ENCODE results near the gene BAAT. TPM values are rescaled to one million over a fixed set of nuclear protein-coding genes. Genes with fewer than 3 reads are reported as not detected.

Gene BAAT
- total RNA-seq, 2 experiments from 2014 or later = not detected

DNA sequence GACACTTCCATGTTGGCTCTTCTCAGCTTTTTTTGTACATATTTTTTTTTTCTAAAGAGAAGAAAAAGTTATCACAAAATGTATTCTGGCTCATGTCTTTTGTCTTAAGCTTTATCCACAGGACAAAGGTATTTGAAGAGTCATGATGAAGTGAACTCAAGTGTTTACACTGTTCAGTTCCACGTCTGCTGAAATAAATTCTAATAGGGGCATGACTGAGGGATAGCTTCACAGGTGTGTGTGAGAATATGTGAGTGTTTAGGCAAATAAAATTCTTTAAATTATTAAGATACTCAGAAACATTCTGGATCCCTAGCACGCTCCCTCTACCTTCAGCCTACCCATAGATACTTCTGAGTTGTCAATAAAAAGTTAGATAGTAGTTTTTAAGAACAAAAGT, 59.8 kb downstream of the BAAT start:
- Mint-ChIP-seq H3K9me3 (peaks cover 7% of the 10 kb centered on the region), H3K27ac (no peak overlapping the region), H3K4me1 (ENCODE audit: low read depth) (no peaks in the 10 kb centered on the region), H3K36me3 (no peaks in the 10 kb centered on the region), H3K27me3 (peaks cover 8% of the 10 kb centered on the region), H3K4me3 (no peak overlapping the region)
- intact Hi-C loops (cut with micrococcal nuclease) = no loop called here
- ChIA-PET POLR2A (no interaction called here), CTCF (interaction anchor here (1.3 to 1.6 kb wide), 2 partner anchors 13 kb away, joined by 4 to 8 read pairs; no protein-coding TSS in a partner anchor)
- no peak for DNase-seq

DNA sequence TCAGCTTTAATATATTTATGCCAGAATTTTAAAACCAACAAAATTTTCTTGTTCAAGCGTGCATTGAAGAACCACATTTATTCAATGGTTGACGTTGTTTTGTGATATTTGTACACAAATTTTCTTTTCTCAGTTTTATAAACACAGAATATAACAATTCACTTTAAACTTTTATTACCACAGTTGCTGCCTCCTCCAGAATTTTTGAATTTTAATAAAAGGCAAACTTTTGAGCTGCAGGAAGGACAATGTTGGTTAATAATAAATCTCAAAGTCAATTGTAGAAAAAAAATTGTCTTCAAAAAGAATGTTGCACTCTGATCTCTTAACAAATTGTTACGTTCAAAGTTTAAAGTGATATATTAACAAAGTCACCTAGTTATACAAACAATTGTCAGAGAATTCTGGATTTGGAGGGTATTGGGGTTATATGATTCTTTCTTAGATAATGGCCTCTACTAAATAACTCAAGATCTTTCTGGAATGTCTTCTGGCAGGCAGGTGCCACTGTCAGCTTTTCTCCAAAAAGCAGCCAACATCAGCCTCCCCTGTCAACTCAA, 60.5 kb downstream of the BAAT start:
- Mint-ChIP-seq H3K36me3 (no peaks in the 10 kb centered on the region), H3K4me1 (ENCODE audit: low read depth) (no peaks in the 10 kb centered on the region), H3K27me3 (peaks cover 10% of the 10 kb centered on the region), H3K9me3 (peaks cover 7% of the 10 kb centered on the region), H3K4me3 (no peak overlapping the region), H3K27ac (no peak overlapping the region)
- ChIA-PET POLR2A (no interaction called here), CTCF (interaction anchor here (1.6 kb wide), 1 partner anchor 13 kb away, joined by 4 read pairs; no protein-coding TSS in a partner anchor)
- no peak for DNase-seq
- intact Hi-C loops (cut with micrococcal nuclease) = no loop called here

DNA sequence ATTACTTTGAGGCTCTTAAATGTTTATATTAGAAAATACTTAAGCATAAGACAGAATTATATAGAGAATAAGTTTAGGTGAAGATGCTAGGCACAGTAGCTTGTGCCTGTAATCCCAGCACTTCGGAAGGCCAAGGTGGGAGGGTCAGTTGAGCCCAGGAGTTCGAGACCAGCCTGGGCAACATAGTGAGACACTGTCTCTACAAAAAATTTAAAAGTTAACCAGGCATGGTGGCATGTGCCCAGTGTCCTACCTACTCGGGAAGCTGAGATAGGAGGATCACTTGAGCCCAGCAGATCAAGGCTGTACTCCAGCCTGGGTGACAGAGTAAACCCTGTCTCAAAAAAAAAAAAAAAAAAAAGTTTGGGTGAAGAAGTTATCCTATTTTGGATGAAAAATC, 61.7 kb downstream of the BAAT start:
- DNase-seq = no peak
- Mint-ChIP-seq H3K36me3 (no peaks in the 10 kb centered on the region), H3K9me3 (peaks cover 7% of the 10 kb centered on the region), H3K27ac (no peak overlapping the region), H3K4me3 (no peak overlapping the region), H3K27me3 (peaks cover 12% of the 10 kb centered on the region), H3K4me1 (ENCODE audit: low read depth) (no peaks in the 10 kb centered on the region)
- CTCF ChIA-PET = interaction anchor here (1.5 kb wide), 1 partner anchor 12 kb away, joined by 8 read pairs; no protein-coding TSS in a partner anchor
- POLR2A ChIA-PET = interaction anchor here (0.6 kb wide), 1 partner anchor 1689 kb away, joined by 3 read pairs; no protein-coding TSS in a partner anchor
- intact Hi-C loops (cut with micrococcal nuclease) = no loop called here

DNA sequence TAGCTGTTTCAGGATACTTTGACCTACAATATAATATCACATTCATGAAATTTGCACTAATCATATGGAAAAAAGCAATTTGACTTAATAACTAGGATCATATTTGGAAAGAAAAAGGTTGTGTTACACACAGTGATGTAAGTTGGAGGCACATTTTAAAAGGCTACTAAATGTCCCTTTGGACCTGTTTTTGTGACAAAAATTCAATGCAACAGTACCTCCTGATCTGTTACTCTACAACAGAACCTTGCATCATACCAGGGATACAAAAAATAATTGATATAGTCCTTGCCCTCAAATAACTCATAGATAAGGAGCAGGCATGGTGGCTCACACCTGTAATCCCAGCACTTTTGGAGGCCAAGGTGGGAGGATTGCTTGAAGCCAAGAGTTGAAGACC, 67.1 kb downstream of the BAAT start:
- POLR2A ChIA-PET = no interaction called here
- Mint-ChIP-seq H3K27ac (no peak overlapping the region), H3K4me1 (ENCODE audit: low read depth) (no peaks in the 10 kb centered on the region), H3K27me3 (peaks cover 10% of the 10 kb centered on the region), H3K9me3 (no peaks in the 10 kb centered on the region), H3K36me3 (no peaks in the 10 kb centered on the region), H3K4me3 (no peak overlapping the region)
- intact Hi-C loops (cut with micrococcal nuclease) = no loop called here
- DNase-seq = no peak
- CTCF ChIA-PET = no interaction called here

DNA sequence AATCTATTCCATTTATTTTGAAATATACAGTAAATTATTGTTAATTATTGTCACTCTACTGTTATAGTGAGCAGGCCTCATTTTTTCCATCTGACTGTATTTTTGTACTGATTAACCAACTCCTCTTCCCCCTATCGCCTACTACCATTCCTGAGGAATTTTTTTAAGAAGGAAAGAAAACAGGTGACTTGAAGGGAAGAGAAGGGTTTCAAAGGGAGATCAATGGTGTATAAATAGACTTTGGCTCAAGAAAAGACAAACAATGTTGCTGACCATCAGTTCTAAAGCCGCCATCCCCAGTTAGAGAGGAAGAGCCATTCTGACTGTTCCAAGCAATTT, 69.7 kb downstream of the BAAT start:
- CTCF ChIA-PET = no interaction called here
- no peak overlapping the region for H3K4me3 Mint-ChIP-seq
- POLR2A ChIA-PET = no interaction called here
- intact Hi-C loops (cut with micrococcal nuclease) = no loop called here
- no peaks in the 10 kb centered on the region for H3K36me3 Mint-ChIP-seq
- H3K4me1 Mint-ChIP-seq (ENCODE audit: low read depth) = no peaks in the 10 kb centered on the region
- peaks cover 8% of the 10 kb centered on the region for H3K27me3 Mint-ChIP-seq
- DNase-seq = no peak
- H3K9me3 Mint-ChIP-seq = no peaks in the 10 kb centered on the region
- no peak overlapping the region for H3K27ac Mint-ChIP-seq

DNA sequence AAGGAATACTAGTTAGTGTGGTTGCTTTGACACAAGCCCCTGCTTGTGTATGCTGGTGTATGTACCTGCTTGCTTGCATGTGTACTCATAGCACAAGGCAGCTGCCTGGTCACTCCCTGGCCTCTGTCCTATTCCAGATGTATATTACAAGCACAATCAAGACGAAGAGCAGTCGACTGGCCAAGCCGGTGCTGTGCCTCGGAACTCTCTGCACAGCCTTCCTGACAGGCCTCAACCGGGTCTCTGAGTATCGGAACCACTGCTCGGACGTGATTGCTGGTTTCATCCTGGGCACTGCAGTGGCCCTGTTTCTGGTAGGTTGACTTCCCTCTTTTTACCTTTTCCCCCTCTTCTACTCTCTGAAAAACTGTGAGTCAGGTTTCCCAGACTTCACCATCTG, 72.1 kb downstream of the BAAT start:
- H3K36me3 Mint-ChIP-seq = no peaks in the 10 kb centered on the region
- POLR2A ChIA-PET = no interaction called here

DNA sequence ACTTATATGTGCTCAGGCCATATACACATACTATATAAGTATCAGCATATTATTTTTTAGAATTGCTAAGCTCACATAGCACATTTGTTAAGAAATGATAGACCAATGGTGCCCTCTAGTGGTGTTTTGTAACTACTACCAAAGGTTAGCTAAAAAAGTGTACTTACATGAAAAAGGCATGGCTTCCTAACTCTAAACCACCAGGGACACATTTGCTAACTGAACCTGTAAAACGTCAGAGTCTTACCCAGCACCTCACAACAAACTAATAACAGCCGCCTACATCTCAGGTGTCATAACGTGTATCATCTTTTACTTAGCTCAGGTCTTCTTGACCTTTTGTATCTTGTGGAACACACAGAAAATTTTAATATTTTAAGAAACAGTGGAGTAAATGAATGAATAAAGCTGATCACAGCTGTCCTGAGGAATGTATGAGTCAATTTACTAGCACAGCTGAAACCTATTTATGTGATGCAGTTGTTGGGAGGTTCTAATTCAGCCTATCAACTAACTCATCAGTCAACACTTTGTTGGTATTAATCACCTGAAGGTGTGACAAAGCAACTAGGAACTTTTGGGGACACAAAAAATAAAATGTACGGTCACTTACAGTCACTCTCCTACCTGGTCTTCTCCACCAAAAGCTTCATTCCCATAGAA, 72.9 kb downstream of the BAAT start:
- peaks cover 3% of the 10 kb centered on the region for H3K27me3 Mint-ChIP-seq
- no peaks in the 10 kb centered on the region for H3K4me1 Mint-ChIP-seq (ENCODE audit: low read depth)
- ChIA-PET CTCF (interaction anchor here (0.6 to 2.5 kb wide), 29 partner anchors 10 to 716 kb away, joined by 3 to 34 read pairs (median 4); no protein-coding TSS in a partner anchor), POLR2A (no interaction called here)
- H3K27ac Mint-ChIP-seq = no peak overlapping the region
- no peaks in the 10 kb centered on the region for H3K9me3 Mint-ChIP-seq
- no peak for DNase-seq
- no peak overlapping the region for H3K4me3 Mint-ChIP-seq
- H3K36me3 Mint-ChIP-seq = no peaks in the 10 kb centered on the region
- intact Hi-C loops (cut with micrococcal nuclease) = loop anchor here (1.0 to 2.0 kb wide), 3 partner anchors 598 to 711 kb away; no protein-coding TSS in a partner anchor

More for the DNA sequence above, 72.1 kb downstream of the BAAT start:
- no peaks in the 10 kb centered on the region for H3K4me1 Mint-ChIP-seq (ENCODE audit: low read depth)
- no peaks in the 10 kb centered on the region for H3K9me3 Mint-ChIP-seq
- intact Hi-C loops (cut with micrococcal nuclease) = no loop called here
- no peak for DNase-seq
- CTCF ChIA-PET = interaction anchor here (0.9 to 2.5 kb wide), 11 partner anchors 10 to 714 kb away, joined by 3 to 34 read pairs (median 7); no protein-coding TSS in a partner anchor
- peaks cover 3% of the 10 kb centered on the region for H3K27me3 Mint-ChIP-seq
- H3K4me3 Mint-ChIP-seq = no peak overlapping the region
- no peak overlapping the region for H3K27ac Mint-ChIP-seq

DNA sequence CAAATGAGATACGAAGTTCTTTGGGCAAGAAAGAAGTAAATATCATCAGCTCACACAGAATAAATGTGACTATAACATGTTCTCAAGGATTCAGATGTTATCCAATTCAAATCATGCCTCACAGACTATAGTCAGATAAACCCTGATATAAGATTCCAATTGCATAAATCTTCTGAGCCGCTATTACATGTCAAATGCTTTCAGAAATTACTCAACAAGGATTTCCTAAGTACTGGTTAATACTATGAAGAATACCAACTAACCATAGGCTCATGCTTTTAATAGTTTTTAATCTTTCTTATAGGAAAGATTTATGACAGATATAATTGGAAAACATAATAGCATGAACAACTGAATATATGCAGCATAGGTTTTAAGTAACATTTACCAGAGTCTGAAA, 73.6 kb downstream of the BAAT start:
- Mint-ChIP-seq H3K27me3 (peaks cover 3% of the 10 kb centered on the region), H3K27ac (no peak overlapping the region), H3K36me3 (no peaks in the 10 kb centered on the region), H3K4me3 (no peak overlapping the region), H3K4me1 (ENCODE audit: low read depth) (no peaks in the 10 kb centered on the region), H3K9me3 (no peaks in the 10 kb centered on the region)
- CTCF ChIA-PET = interaction anchor here (0.7 to 2.5 kb wide), 26 partner anchors 9 to 716 kb away, joined by 3 to 34 read pairs (median 4); no protein-coding TSS in a partner anchor
- intact Hi-C loops (cut with micrococcal nuclease) = loop anchor here (1.0 to 2.0 kb wide), 3 partner anchors 597 to 710 kb away; no protein-coding TSS in a partner anchor
- no peak for DNase-seq
- POLR2A ChIA-PET = no interaction called here

Other genes starting within 250 kb of the BAAT start
- gene MRPL50, start 13.6 kb upstream of the BAAT start, total RNA-seq = 10 to 100 TPM; 13.3 to 13.4 TPM
- 10 to 100 TPM; 10.2 to 10.6 TPM for gene ZNF189, start 13.8 kb upstream of the BAAT start, total RNA-seq
- gene ALDOB, start 50.8 kb upstream of the BAAT start, total RNA-seq = not detected
- 10 to 100 TPM; 36.1 to 37.5 TPM for gene RNF20, start 148.8 kb upstream of the BAAT start, total RNA-seq
- gene PPP3R2, start 210.0 kb upstream of the BAAT start, total RNA-seq = not detected